HepG2 (cell line): ENCODE data around the gene ADAMTS13. TPM values are rescaled to one million over a fixed set of nuclear protein-coding genes. Genes with fewer than 3 reads are reported as not detected.

ENCODE experiments used
- ATF2 ChIP-seq: sonication (generic); formaldehyde crosslinking; IDR thresholded peaks from 2 replicates; pipeline ENCODE4 v1.4.0; 2020; ENCODE audit warnings: missing genetic modification reagents
- BCL6 ChIP-seq: IDR thresholded peaks from 2 replicates; pipeline ENCODE4 v1.6.1; 2016; ENCODE audit warnings: missing genetic modification reagents, missing compliant biosample characterization
- GMEB2 ChIP-seq: IDR thresholded peaks from 2 replicates; pipeline ENCODE4 v1.6.1; 2016; ENCODE audit warnings: missing biosample characterization, missing genetic modification reagents, low read depth
- MAZ ChIP-seq, 2 experiments: sonication (generic) in 1 of 2; formaldehyde crosslinking in 1 of 2; IDR thresholded peaks; 2 replicates each; pipeline versions ENCODE4 v1.5.0 to v1.6.1; 2012 to 2020; ENCODE audit warnings: low read depth in 2 of 2, mild to moderate bottlenecking in 2 of 2, borderline replicate concordance in 1 of 2, improper control_type of control experiment in 1 of 2, low read length in 1 of 2, missing genetic modification reagents in 1 of 2, moderate library complexity in 1 of 2
- MNT ChIP-seq: fragments of 450-650 bp; IDR thresholded peaks from 2 replicates; pipeline ENCODE4 v1.6.1; 2016
- RFX1 ChIP-seq: fragments of 450-650 bp; IDR thresholded peaks from 2 replicates; pipeline ENCODE4 v1.6.1; 2017
- RXRB ChIP-seq: IDR thresholded peaks from 2 replicates; pipeline ENCODE4 v1.6.1; 2016; ENCODE audit warnings: borderline replicate concordance, missing genetic modification reagents, missing compliant biosample characterization
- SAP130 ChIP-seq: IDR thresholded peaks from 2 replicates; pipeline ENCODE4 v1.6.1; 2016; ENCODE audit warnings: low read depth
- SMAD3 ChIP-seq: sonication (generic); formaldehyde crosslinking; IDR thresholded peaks from 2 replicates; pipeline ENCODE4 v1.4.0; 2020; ENCODE audit warnings: missing genetic modification reagents
- TBX2 ChIP-seq: sonication (generic); formaldehyde crosslinking; IDR thresholded peaks from 2 replicates; pipeline ENCODE4 v1.5.0; 2020; ENCODE audit warnings: missing genetic modification reagents, mild to moderate bottlenecking, borderline replicate concordance
- XRCC5 ChIP-seq: fragments of 200-400 bp; formaldehyde crosslinking; optimal IDR thresholded peaks from 2 replicates; pipeline ENCODE3; 2017; ENCODE audit warnings: mild to moderate bottlenecking, low read length
- ZBTB40 ChIP-seq, 2 experiments: fragments of 450-650 bp in 1 of 2; sonication (generic) in 1 of 2; formaldehyde crosslinking in 1 of 2; IDR thresholded peaks; 2 replicates each; pipeline versions ENCODE4 v1.6.1 to v1.8.0; 2016 to 2022; ENCODE audit warnings: antibody characterized with exemption in 1 of 2, mild to moderate bottlenecking in 1 of 2, missing genetic modification reagents in 1 of 2
- ZFX ChIP-seq: sonication (generic); formaldehyde crosslinking; IDR thresholded peaks from 2 replicates; pipeline ENCODE4 v1.4.0; 2020; ENCODE audit warnings: mild to moderate bottlenecking, low read depth, missing genetic modification reagents, moderate library complexity
- ZNF660 ChIP-seq: sonication (generic); formaldehyde crosslinking; IDR thresholded peaks from 2 replicates; pipeline ENCODE4 v1.5.1; 2020; ENCODE audit warnings: mild to moderate bottlenecking, low read depth, missing genetic modification reagents, borderline replicate concordance
- polyA plus RNA-seq, 8 experiments: library from polyadenylated mRNA; depleted of rRNA in 3 of 8; stranded (reverse) in 7 of 8; unstranded in 1 of 8; fragments of >200 nt; fragmentation: Illumina TruSeq in 4 of 8; extraction: Trizol in 4 of 8; gene quantifications; 2 replicates each; pipeline versions ENCODE4 v1.2.1 to v1.2.3, GENCODE V29; 2011 to 2016; ENCODE audit warnings: low read depth in 4 of 8, missing spikeins in 1 of 8, mixed read lengths in 1 of 8; ENCODE audit not compliant: insufficient read depth in 1 of 8
- total RNA-seq, 5 experiments: library from RNA; depleted of rRNA; stranded (reverse); fragments of >200 nt; fragmentation: Illumina TruSeq; extraction: Trizol; gene quantifications; 2 replicates each; pipeline ENCODE4 v1.2.3, GENCODE V29; 2016; ENCODE audit warnings: low read depth in 1 of 5

Gene ADAMTS13
- total and polyA plus RNA-seq, 2 of the 13 experiments (the other 11 are each of a cell fraction or from before 2014, with no cell fraction given): 0.91 to 4.5 TPM

- TF ChIP-seq GMEB2: no peak
- no peak for TF ChIP-seq MAZ (IDR thresholded peaks at IDR 0.05; ENCODE audit: borderline replicate concordance, low read depth, low read length)
- TF ChIP-seq MAZ (CRISPR knock-in tag; IDR thresholded peaks at IDR 0.05; ENCODE audit: low read depth): peak; percentile 89
- peak; percentile 59 for TF ChIP-seq MNT
- no peak for TF ChIP-seq ZNF660 (CRISPR knock-in tag)
- peak; percentile 85 for TF ChIP-seq ZFX (CRISPR knock-in tag)
- TF ChIP-seq XRCC5: peak; percentile 47
- no peak; the same call in 1 of the 2 replicates for TF ChIP-seq SMAD3 (CRISPR knock-in tag)
- TF ChIP-seq ZBTB40 (IDR thresholded peaks at IDR 0.05): no peak
- TF ChIP-seq ZBTB40 (CRISPR knock-in tag; IDR thresholded peaks at IDR 0.05): peak; percentile 76; the same call in 1 of the 2 replicates
- peak; percentile 82 for TF ChIP-seq RXRB (CRISPR knock-in tag)
- peak; percentile 90 for TF ChIP-seq SAP130 (CRISPR knock-in tag)
- TF ChIP-seq BCL6 (CRISPR knock-in tag): peak; percentile 24; the same call in 1 of the 2 replicates
- TF ChIP-seq TBX2 (CRISPR knock-in tag): peak; percentile 89
- peak; percentile 79 for TF ChIP-seq ATF2 (CRISPR knock-in tag)
- no peak for TF ChIP-seq RFX1
Measured at GRCh38 chr9:133460405-133461175, 38.4 kb downstream of the ADAMTS13 start (continued).
